Suprapubic skin (tissue), 4 donors: ENCODE results near the gene VCP. TPM values are rescaled to one million over a fixed set of nuclear protein-coding genes. Genes with fewer than 3 reads are reported as not detected.

ENCODE experiments used
- DNase-seq, 2 donors: peaks; one replicate each; pipeline ENCODE4 v3.0.0-alpha.2; 2019; ENCODE audit warnings: low spot score in 2 of 2
- H3K27ac ChIP-seq: fragments of 200-600 bp; sonication (generic); one replicate; pipeline ENCODE4 v1.5.1; 2019
- H3K27me3 ChIP-seq: fragments of 200-600 bp; sonication (generic); one replicate; pipeline ENCODE4 v1.5.1; 2019
- H3K36me3 ChIP-seq: fragments of 200-600 bp; sonication (generic); one replicate; pipeline ENCODE4 v1.5.1; 2019
- H3K4me1 ChIP-seq: fragments of 200-600 bp; sonication (generic); one replicate; pipeline ENCODE4 v1.5.1; 2019
- H3K4me3 ChIP-seq: fragments of 200-600 bp; sonication (generic); one replicate; pipeline ENCODE4 v1.5.1; 2019; ENCODE audit warnings: mild to moderate bottlenecking
- H3K9me3 ChIP-seq: fragments of 200-600 bp; sonication (generic); one replicate; pipeline ENCODE4 v1.5.1; 2019
- EP300 ChIP-seq: sonication (generic); formaldehyde crosslinking; IDR thresholded peaks from one replicate; pipeline ENCODE4 v1.6.1; 2017; ENCODE audit warnings: antibody characterized with exemption
- POLR2A ChIP-seq, 2 donors: fragments of 450-650 bp; IDR thresholded peaks; one replicate each; pipeline ENCODE4 v1.6.1; 2017; ENCODE audit warnings: antibody characterized with exemption in 2 of 2, mild to moderate bottlenecking in 2 of 2, moderate library complexity in 2 of 2
- POLR2AphosphoS5 ChIP-seq, 3 donors: sonication (generic); formaldehyde crosslinking; IDR thresholded peaks; one replicate each; pipeline ENCODE4 v1.6.1; 2017; ENCODE audit warnings: antibody characterized with exemption in 3 of 3
- WGBS: methylation state at CpG from one replicate; pipeline ENCODE4 v1.1.5; 2018; 5-methylcytosine and 5-hydroxymethylcytosine counted together
- total RNA-seq, 4 donors: library from RNA; depleted of rRNA; stranded (reverse); fragments of >200 nt; gene quantifications; one replicate each; pipeline ENCODE4 v1.1.0, GENCODE V29; 2016
- TF ChIP-seq, protein P1 (sequence below), 2 donors: fragments of 200-600 bp in 1 of 2; fragments of 450-650 bp in 1 of 2; sonication (generic) in 1 of 2; IDR thresholded peaks; one replicate each; pipeline ENCODE4 v1.5.1; 2016 to 2019; ENCODE audit warnings: antibody characterized with exemption in 2 of 2, mild to moderate bottlenecking in 1 of 2, moderate library complexity in 1 of 2

VCP gene
- total RNA-seq, 4 donors from 2014 or later = 128 to 187 (median 159) TPM

GRCh38 chr9:35105571-35106342, 33.3 kb upstream of the VCP start:
- WGBS = 94% methylated on average over 10 of the region's 13 CpGs
- Histone ChIP-seq H3K27me3 (no peaks in the 10 kb centered on the region), H3K36me3 (peaks cover 50% of the 10 kb centered on the region), H3K9me3 (no peaks in the 10 kb centered on the region), H3K27ac (no peak overlapping the region), H3K4me3 (no peak overlapping the region), H3K4me1 (peaks cover 41% of the 10 kb centered on the region)
- TF ChIP-seq EP300 = no peak
- TF ChIP-seq, protein P1, sequence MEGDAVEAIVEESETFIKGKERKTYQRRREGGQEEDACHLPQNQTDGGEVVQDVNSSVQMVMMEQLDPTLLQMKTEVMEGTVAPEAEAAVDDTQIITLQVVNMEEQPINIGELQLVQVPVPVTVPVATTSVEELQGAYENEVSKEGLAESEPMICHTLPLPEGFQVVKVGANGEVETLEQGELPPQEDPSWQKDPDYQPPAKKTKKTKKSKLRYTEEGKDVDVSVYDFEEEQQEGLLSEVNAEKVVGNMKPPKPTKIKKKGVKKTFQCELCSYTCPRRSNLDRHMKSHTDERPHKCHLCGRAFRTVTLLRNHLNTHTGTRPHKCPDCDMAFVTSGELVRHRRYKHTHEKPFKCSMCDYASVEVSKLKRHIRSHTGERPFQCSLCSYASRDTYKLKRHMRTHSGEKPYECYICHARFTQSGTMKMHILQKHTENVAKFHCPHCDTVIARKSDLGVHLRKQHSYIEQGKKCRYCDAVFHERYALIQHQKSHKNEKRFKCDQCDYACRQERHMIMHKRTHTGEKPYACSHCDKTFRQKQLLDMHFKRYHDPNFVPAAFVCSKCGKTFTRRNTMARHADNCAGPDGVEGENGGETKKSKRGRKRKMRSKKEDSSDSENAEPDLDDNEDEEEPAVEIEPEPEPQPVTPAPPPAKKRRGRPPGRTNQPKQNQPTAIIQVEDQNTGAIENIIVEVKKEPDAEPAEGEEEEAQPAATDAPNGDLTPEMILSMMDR (IDR thresholded peaks at IDR 0.05) = no peak
- no peak for TF ChIP-seq POLR2AphosphoS5 (IDR thresholded peaks at IDR 0.05)
- no peak for TF ChIP-seq POLR2A (IDR thresholded peaks at IDR 0.05)
- DNase-seq = no peak

DNA sequence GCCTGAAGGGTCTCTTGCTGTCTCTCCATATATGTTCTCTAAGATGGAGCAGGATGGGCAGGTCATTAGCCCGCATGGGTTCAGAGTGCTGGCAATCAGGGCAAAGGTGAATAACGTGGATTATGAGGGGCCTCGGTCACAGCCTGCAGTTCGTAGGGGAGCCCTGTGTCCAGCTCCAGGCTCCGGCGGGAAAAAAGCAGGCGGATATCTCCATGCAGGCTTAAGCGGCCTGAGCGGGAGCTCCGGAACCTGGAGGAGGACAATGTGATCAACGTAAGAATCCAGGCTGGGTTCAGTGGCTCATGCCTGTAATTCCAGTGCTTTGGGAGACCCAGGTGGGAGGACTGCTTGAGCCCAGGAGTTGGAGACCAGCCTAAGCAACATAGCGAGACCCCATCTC, 32.7 kb upstream of the VCP start:
- DNase-seq = no peak
- 90% methylated on average over 12 of the region's 12 CpGs for WGBS

DNA sequence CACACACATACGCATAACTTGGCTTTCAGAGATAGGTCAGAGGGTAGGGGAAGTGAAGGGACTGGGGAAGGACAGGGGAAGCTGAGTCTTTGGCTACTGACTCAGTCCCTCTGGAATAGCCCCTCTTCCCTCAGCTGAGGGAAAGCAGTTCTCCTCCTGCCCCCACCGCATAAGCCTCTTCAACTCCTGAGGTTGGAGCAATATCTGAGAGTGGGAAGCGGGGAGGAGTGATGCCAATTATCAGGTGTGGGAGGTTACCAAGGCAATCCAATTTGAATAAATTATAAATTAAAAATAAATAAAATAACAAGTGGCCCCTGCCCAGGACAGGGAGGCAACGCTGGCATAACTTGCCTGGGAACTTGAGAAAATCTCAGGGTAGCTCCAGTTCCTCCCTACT, 32.2 kb upstream of the VCP start:
- no peaks in the 10 kb centered on the region for H3K9me3 ChIP-seq
- TF ChIP-seq POLR2AphosphoS5 (IDR thresholded peaks at IDR 0.05) (no peak), POLR2A (IDR thresholded peaks at IDR 0.05) (no peak), EP300 (no peak)
- TF ChIP-seq, protein P1 (IDR thresholded peaks at IDR 0.05) = no peak
- peaks cover 29% of the 10 kb centered on the region for H3K4me1 ChIP-seq
- H3K4me3 ChIP-seq = no peak overlapping the region
- H3K36me3 ChIP-seq = peaks cover 61% of the 10 kb centered on the region
- H3K27me3 ChIP-seq = no peaks in the 10 kb centered on the region
- DNase-seq = no peak
- 83% methylated on average over 4 of the region's 4 CpGs for WGBS
- H3K27ac ChIP-seq = no peak overlapping the region

More for the DNA sequence above, 32.7 kb upstream of the VCP start:
- TF ChIP-seq POLR2AphosphoS5 (IDR thresholded peaks at IDR 0.05) (no peak), POLR2A (IDR thresholded peaks at IDR 0.05) (no peak), EP300 (no peak)
- TF ChIP-seq, protein P1 (IDR thresholded peaks at IDR 0.05) = no peak
- peaks cover 34% of the 10 kb centered on the region for H3K4me1 ChIP-seq
- no peaks in the 10 kb centered on the region for H3K9me3 ChIP-seq
- no peaks in the 10 kb centered on the region for H3K27me3 ChIP-seq
- H3K36me3 ChIP-seq = peaks cover 56% of the 10 kb centered on the region
- H3K4me3 ChIP-seq = no peak overlapping the region
- H3K27ac ChIP-seq = no peak overlapping the region

GRCh38 chr9:35103660-35104191, 31.3 kb upstream of the VCP start:
- WGBS = 30% methylated on average over 5 of the region's 5 CpGs
- TF ChIP-seq, protein P1 (IDR thresholded peaks at IDR 0.05) = no peak
- TF ChIP-seq EP300 (no peak), POLR2AphosphoS5 (IDR thresholded peaks at IDR 0.05) (no peak), POLR2A (IDR thresholded peaks at IDR 0.05) (no peak)
- DNase-seq = no peak
- Histone ChIP-seq H3K36me3 (peaks cover 63% of the 10 kb centered on the region), H3K27ac (peak overlapping the region; percentile 87), H3K27me3 (no peaks in the 10 kb centered on the region), H3K9me3 (no peaks in the 10 kb centered on the region), H3K4me3 (peak overlapping the region; percentile 79), H3K4me1 (peaks cover 25% of the 10 kb centered on the region)
